Mesangial cell (primary cell): ENCODE measurements around the gene NUDT16L1. TPM values are rescaled to one million over a fixed set of nuclear protein-coding genes. Genes with fewer than 3 reads are reported as not detected.

ENCODE experiments used
- total RNA-seq: library from RNA; depleted of rRNA; stranded (reverse); fragments of >200 nt; gene quantifications from 2 replicates; pipeline ENCODE4 v1.2.3, GENCODE V29; 2015

The NUDT16L1 gene
- 36.3 and 54.4 TPM in 2 replicates for total RNA-seq

GRCh38 chr16:4693296-4693955, at the start of gene NUDT16L1:
Gene NUDT16L1 (plus strand): TSS chr16:4693562. CDS start chr16:4693727, 165 bp downstream.

DNA sequence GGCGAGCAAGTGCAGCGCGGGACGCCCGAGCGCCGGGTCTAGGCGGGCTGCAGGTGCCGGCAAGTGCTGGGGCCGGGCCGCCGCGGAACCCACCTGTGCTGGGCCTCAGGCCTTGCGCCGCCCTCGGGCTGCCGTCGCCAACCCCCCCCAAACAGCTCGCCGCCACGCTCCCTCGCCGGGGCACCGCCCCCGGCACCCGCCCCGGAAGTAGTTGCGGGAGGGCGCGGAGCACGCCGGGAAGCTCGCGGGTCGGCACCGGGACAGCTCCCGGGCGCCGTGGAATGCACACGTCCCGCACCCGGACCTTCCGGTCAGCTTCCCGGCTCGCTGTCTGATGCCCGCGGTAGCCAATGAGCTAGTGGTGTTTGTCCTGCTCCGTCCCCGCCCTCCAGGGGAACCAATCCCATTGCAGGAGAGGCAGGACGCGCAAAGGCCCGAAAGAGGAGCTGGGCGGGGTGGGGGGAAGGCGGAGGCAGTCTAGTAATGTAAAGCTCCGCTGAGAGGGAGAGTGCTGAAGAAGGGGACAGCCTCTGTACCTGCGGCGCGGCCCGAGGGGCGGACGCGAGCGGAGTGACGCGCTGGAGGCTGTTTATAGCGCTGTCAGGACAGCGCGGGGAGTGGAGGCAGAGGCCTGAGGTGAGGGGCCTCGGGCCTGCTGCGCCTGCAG, 40.8 kb downstream of the NUDT16L1 start, which contains the start of the genes ANKS3 and DNAAF8:
TSS of gene ANKS3 (minus strand) at position 209 of the 667 bp plus-strand sequence. CDS start 4,122 bp downstream, outside the sequence.
TSS of gene DNAAF8 (plus strand) at position 475 of the 667 bp plus-strand sequence. CDS start 1,978 bp downstream, outside the sequence.

Other genes starting within 250 kb of the NUDT16L1 start
- 55.3 and 96.1 TPM in 2 replicates for gene NMRAL1, start 218.9 kb upstream of the NUDT16L1 start, total RNA-seq
- gene HMOX2, start 217.2 kb upstream of the NUDT16L1 start, total RNA-seq, result 50.3 and 62.6 TPM in 2 replicates
- gene CDIP1, start 154.8 kb upstream of the NUDT16L1 start, total RNA-seq, result 18.6 and 19.9 TPM in 2 replicates
- under 0.01 and 0.13 TPM in 2 replicates for gene C16orf96, start 137.2 kb upstream of the NUDT16L1 start, total RNA-seq
- gene UBALD1, start 78.7 kb upstream of the NUDT16L1 start, total RNA-seq, result 13.5 and 17.5 TPM in 2 replicates
- 52.8 and 60.6 TPM in 2 replicates for gene MGRN1, start 68.7 kb upstream of the NUDT16L1 start, total RNA-seq
- gene ANKS3, start 40.7 kb downstream of the NUDT16L1 start, total RNA-seq, result 18.6 and 27.8 TPM in 2 replicates
- 0.63 and 0.81 TPM in 2 replicates for gene DNAAF8, start 41.0 kb downstream of the NUDT16L1 start, total RNA-seq
- 8.8 and 15.7 TPM in 2 replicates for gene ZNF500, start 73.6 kb downstream of the NUDT16L1 start, total RNA-seq
- gene SEPTIN12, start 94.8 kb downstream of the NUDT16L1 start, total RNA-seq, result not detected in 2 replicates
- not detected in 2 replicates for gene SMIM22, start 101.8 kb downstream of the NUDT16L1 start, total RNA-seq
- gene ROGDI, start 109.1 kb downstream of the NUDT16L1 start, total RNA-seq, result 25.9 and 45.0 TPM in 2 replicates
- 37.8 and 38.3 TPM in 2 replicates for gene GLYR1, start 153.7 kb downstream of the NUDT16L1 start, total RNA-seq
- gene UBN1, start 153.9 kb downstream of the NUDT16L1 start, total RNA-seq, result 26.9 and 30.3 TPM in 2 replicates
- 2.0 and 23.8 TPM in 2 replicates for gene PPL, start 243.6 kb downstream of the NUDT16L1 start, total RNA-seq